Natural killer cell treated with Interleukin-12 subunit alpha and Interleukin-12 subunit beta and Interleukin-15 and Interleukin-18, amount 100 ng/mL, for 72 hours (primary cell): ENCODE measurements around the gene CFAP126. TPM values are rescaled to one million over a fixed set of nuclear protein-coding genes. Genes with fewer than 3 reads are reported as not detected.
"Not testable (repeated sequence)": the region's sequence is repeated elsewhere in the genome, so short reads cannot be mapped to it uniquely, and the experiment has no call there.

Source experiments
- ATAC-seq, 2 donors: fragments of 150-1000 bp; cut with Tn5 transposase in 1 of 2; sonication (Bioruptor Pico), chemical (Tn5 transposase) in 1 of 2; 2 replicates each; pipeline ENCODE4 v1.10.0; 2021
- DNase-seq: peaks from one replicate; pipeline ENCODE4 v3.0.0; 2022; ENCODE audit warnings: low spot score
- H3K27ac Mint-ChIP-seq, 2 donors: 1 replicate in 1 of 2; 2 replicates in 1 of 2; pipeline ENCODE4 v1.8.0; 2022; ENCODE audit warnings: mixed read lengths in 2 of 2, mild to moderate bottlenecking in 1 of 2, moderate library complexity in 1 of 2
- H3K27me3 Mint-ChIP-seq, 2 donors: 1 replicate in 1 of 2; 2 replicates in 1 of 2; pipeline ENCODE4 v1.8.0; 2022; ENCODE audit warnings: mixed read lengths in 2 of 2
- H3K36me3 Mint-ChIP-seq: one replicate; pipeline ENCODE4 v1.8.0; 2022; ENCODE audit warnings: mixed read lengths
- H3K4me1 Mint-ChIP-seq, 2 donors: 1 replicate in 1 of 2; 2 replicates in 1 of 2; pipeline ENCODE4 v1.8.0; 2022; ENCODE audit warnings: low read depth in 2 of 2, mixed read lengths in 2 of 2, mild to moderate bottlenecking in 1 of 2
- H3K4me3 Mint-ChIP-seq: one replicate; pipeline ENCODE4 v1.8.0; 2022; ENCODE audit warnings: mixed read lengths
- H3K9me3 Mint-ChIP-seq: 2 replicates; pipeline ENCODE4 v1.8.0; 2022; ENCODE audit warnings: mixed read lengths
- total RNA-seq, 2 donors: library from RNA; stranded (reverse); gene quantifications; one replicate each; pipeline ENCODE4 v1.2.3, GENCODE V29; 2022

Gene CFAP126
- total RNA-seq, 2 donors from 2014 or later, result not detected

DNA sequence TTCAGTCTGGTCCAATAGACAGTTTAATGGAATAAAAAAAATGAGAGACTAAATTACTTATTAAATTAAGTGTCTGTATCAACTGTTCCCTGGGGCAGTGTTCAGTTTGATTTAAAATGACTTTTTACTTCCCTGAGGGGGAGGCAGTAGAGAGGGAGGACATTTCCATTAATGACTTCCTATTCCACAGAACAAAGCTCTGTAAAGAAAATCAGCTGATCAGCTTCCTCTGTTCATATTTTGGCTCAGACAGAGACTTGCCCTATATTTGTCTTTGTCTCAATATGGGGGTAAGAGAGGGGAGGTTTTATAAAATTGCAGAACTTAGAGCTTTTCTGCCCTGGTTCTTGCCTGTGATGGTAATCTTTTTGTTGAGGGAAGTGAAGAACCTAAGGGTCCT lies 8.4 kb downstream of the CFAP126 start:
- DNase-seq (no peak), ATAC-seq (no peak)
- H3K4me1 Mint-ChIP-seq, result peaks cover 7 to 9% of the 10 kb centered on the region in 2 donors
- H3K4me3 Mint-ChIP-seq, result no peak overlapping the region
- peaks cover 2% of the 10 kb centered on the region for H3K36me3 Mint-ChIP-seq
- no peaks in the 10 kb centered on the region for H3K9me3 Mint-ChIP-seq
- H3K27ac Mint-ChIP-seq, result peak overlapping the region; percentile 30 to 76
- no peaks in the 10 kb centered on the region for H3K27me3 Mint-ChIP-seq

DNA sequence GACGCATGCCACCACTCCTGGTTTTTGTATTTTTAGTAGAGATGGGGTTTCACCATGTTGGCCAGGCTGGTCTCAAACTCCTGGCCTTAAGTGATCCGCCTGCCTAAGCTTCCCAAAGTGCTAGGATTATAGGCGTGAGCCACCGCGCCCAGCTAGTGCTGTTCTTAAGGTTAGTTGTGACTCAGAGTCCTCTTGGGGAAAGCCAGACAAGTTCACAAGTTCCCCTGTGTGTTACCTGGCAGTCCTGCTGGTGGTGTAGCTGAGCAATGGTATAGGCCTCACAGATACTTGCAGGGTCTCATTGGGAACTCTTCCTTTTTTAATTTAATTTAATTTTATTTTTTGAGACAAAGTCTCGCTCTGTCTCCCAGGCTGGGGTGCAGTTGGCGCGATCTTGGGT lies 10.6 kb downstream of the CFAP126 start:
- H3K4me3 Mint-ChIP-seq, result no peak overlapping the region
- no peaks in the 10 kb centered on the region for H3K27me3 Mint-ChIP-seq
- H3K4me1 Mint-ChIP-seq, result peaks cover 7 to 9% of the 10 kb centered on the region in 2 donors
- H3K9me3 Mint-ChIP-seq, result no peaks in the 10 kb centered on the region
- DNase-seq (no peak), ATAC-seq (no peak)
- no peaks in the 10 kb centered on the region for H3K36me3 Mint-ChIP-seq
- no peak overlapping the region for H3K27ac Mint-ChIP-seq

DNA sequence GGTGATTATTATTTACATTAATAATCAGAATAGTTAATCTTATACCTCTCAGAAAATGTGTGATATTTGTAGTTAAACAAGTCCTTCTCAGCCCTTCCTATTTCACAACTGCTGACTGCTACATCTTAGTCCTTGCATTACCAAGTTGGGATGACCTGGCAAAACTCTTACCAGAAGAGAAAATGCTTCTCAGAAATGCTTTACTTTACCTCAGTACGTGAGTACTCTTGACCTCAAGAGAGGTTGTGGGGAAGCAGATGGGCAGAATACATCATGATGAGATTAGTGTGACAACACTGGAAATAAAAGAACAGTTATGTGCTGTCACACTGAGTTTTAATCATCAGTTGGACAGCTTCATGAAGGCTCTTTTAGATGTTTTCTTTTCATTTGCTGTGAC lies 16.2 kb downstream of the CFAP126 start:
- H3K4me3 Mint-ChIP-seq, result peak overlapping the region; percentile 23
- no peaks in the 10 kb centered on the region for H3K27me3 Mint-ChIP-seq
- no peaks in the 10 kb centered on the region for H3K36me3 Mint-ChIP-seq
- DNase-seq, result no peak
- H3K9me3 Mint-ChIP-seq, result no peaks in the 10 kb centered on the region
- H3K27ac Mint-ChIP-seq, result peak overlapping the region; percentile 89 to 93
- peak; percentile 93 to 96 for ATAC-seq
- peaks cover 0 to 12% of the 10 kb centered on the region in 2 donors for H3K4me1 Mint-ChIP-seq

DNA sequence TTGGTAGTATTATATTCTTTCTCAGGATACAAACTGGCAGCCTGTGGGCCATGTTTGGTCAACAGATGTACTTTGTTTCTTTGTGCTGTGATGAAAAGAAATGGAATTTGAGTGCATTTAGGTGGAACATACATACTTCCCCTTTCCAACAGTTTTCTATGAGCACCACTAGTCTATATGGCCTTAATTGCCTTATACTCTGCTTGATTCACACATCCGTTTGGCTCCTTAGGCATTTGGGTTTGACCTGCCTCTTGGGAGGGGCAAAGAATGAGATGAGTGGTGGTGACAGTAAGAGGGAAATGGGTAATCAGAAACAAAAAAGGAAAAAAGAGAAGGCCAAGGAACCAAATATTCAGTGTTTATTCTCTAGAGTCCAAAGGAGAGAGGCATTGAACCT lies 17.0 kb downstream of the CFAP126 start:
- DNase-seq, result no peak
- no peak for ATAC-seq
- Mint-ChIP-seq H3K27ac (peak overlapping the region; percentile 89 to 93), H3K36me3 (no peaks in the 10 kb centered on the region), H3K4me3 (peak overlapping the region; percentile 23), H3K9me3 (no peaks in the 10 kb centered on the region), H3K4me1 (peaks cover 0 to 12% of the 10 kb centered on the region in 2 donors), H3K27me3 (no peaks in the 10 kb centered on the region)

DNA sequence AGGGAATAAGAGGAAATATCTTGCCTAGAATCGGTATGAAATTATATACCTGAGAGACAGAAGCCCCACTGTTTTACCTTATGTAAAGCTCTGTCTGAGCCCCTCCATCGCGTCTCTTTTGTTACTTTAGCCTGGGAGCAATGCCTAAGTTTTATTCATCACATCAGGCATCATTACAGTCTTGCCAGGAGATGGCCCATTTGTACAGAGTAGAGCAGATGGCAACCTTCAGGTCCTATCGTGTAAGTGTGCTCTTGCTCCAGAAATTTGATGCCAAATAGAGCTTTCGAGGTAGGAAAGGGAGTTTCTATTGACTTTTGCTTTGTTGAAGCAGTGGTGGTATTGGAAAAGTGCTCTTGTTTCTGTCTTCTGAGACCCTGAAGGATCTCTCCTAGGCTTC lies 24.9 kb downstream of the CFAP126 start:
- DNase-seq, result no peak
- Mint-ChIP-seq H3K27me3 (no peaks in the 10 kb centered on the region), H3K4me1 (peaks cover 0 to 6% of the 10 kb centered on the region in 2 donors), H3K27ac (no peak overlapping the region), H3K9me3 (no peaks in the 10 kb centered on the region), H3K36me3 (peaks cover 16% of the 10 kb centered on the region), H3K4me3 (no peak overlapping the region)
- no peak for ATAC-seq

DNA sequence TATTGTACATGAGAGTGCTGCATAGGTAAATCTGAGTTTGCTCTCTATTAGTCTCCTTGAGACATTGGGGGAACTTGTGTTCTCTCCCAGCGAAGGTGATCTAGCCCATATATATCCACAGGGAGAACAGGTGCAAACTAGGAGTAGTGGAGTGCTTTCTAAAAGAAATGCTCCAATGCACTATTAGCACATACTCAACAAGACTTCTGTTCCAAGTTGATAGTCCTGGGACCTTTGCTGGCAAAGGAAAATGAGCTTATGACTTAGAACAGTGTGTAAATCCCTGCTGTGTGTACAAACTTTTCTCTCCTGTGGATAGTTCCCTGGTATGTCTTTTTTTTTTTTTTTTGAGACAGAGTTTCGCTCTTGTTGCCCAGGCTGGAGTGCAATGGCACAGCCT lies 25.5 kb downstream of the CFAP126 start:
- Mint-ChIP-seq H3K27me3 (no peaks in the 10 kb centered on the region), H3K4me3 (no peak overlapping the region), H3K27ac (no peak overlapping the region), H3K36me3 (peaks cover 16% of the 10 kb centered on the region), H3K4me1 (peaks cover 0 to 10% of the 10 kb centered on the region in 2 donors), H3K9me3 (no peaks in the 10 kb centered on the region)
- DNase-seq, result no peak
- ATAC-seq, result no peak

DNA sequence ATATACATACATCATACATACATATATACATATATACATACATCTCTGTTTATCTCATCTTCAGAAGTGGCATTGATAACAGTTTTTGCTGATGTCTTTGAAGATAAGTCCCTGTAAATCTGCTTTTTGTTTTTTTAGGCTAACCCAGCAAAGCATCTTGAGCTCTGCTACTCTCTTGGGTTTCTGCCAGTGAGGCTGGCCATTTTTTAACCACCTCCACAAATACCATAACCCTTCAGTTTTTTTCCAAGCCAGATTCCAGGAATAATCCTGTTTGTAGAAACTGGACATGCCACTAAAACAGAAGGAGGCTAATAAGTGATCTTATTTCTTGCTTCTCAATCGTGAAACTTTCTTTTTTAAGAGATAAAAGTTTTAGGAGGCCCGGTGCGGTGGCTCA lies 31.9 kb downstream of the CFAP126 start:
- peaks cover 34% of the 10 kb centered on the region for H3K36me3 Mint-ChIP-seq
- H3K27ac Mint-ChIP-seq, result peak overlapping the region in 1 of 2 donors; percentile 77
- no peak for ATAC-seq

DNA sequence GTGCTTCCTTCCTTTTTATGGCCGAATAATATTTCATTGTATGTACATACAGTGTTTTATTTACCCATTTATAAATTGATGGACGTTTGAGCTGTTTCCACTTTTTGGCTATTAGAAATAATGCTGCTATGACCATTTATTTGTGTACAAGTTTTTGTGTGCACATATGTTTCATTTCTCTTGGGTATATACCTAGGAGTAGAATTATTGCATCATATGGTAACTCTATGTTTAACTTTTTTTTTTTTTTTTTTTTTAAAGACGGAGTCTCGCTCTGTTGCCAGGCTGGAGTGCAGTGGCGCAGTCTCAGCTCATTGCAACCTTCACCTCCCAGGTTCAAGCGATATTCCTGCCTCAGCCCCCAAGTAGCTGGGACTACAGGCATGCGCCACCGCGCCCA lies 34.5 kb downstream of the CFAP126 start:
- no peaks in the 10 kb centered on the region for H3K9me3 Mint-ChIP-seq
- no peak for ATAC-seq
- peaks cover 0 to 9% of the 10 kb centered on the region in 2 donors for H3K4me1 Mint-ChIP-seq
- no peak overlapping the region for H3K27ac Mint-ChIP-seq
- H3K4me3 Mint-ChIP-seq, result no peak overlapping the region
- no peak for DNase-seq
- H3K27me3 Mint-ChIP-seq, result no peaks in the 10 kb centered on the region
- H3K36me3 Mint-ChIP-seq, result peaks cover 37% of the 10 kb centered on the region

More for the DNA sequence above, 31.9 kb downstream of the CFAP126 start:
- H3K9me3 Mint-ChIP-seq, result no peaks in the 10 kb centered on the region
- peaks cover 0 to 9% of the 10 kb centered on the region in 2 donors for H3K4me1 Mint-ChIP-seq
- no peaks in the 10 kb centered on the region for H3K27me3 Mint-ChIP-seq
- no peak overlapping the region for H3K4me3 Mint-ChIP-seq
- DNase-seq, result no peak

DNA sequence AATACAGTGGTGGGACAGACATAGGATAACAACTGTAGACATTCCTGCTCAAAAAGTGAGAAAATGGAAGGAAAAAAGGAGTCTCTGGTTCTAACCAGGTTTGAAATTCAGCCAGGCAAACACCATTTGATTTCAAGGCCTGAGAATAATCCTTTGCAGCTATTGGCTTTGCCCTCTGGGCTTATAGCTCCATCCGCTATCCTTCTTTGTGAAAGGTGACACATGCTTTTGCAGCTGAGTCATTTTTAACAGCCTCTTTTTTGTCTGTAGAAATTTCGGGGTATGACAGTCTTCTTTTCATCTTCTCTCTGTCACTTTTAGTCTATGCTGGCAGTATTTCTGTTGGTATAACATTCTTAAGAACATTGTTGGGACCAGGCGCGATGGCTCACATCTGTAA lies 37.3 kb downstream of the CFAP126 start:
- no peaks in the 10 kb centered on the region for H3K9me3 Mint-ChIP-seq
- no peaks in the 10 kb centered on the region for H3K4me1 Mint-ChIP-seq
- no peaks in the 10 kb centered on the region for H3K27me3 Mint-ChIP-seq
- peaks cover 33% of the 10 kb centered on the region for H3K36me3 Mint-ChIP-seq
- H3K27ac Mint-ChIP-seq, result no peak overlapping the region
- no peak for ATAC-seq
- DNase-seq, result no peak
- no peak overlapping the region for H3K4me3 Mint-ChIP-seq

DNA sequence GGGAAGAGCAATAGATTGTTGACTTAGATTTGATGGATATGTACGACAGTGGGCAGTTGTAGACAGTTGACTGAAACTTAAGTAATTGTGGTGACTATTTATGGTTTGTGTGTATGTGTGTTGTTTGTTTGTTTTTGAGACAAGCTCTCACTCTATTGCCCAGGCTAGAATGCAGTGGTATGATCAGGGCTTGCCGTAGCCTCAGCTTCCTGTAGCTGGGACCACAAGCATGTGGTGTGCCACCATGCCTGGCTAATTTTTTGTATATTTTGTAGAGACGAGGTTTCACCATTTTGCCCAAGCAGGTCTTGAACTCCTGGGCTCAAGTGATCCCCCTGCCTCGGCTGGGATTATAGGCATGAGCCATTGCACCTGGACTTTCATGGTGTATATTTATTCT lies 43.7 kb downstream of the CFAP126 start:
- Mint-ChIP-seq H3K27me3 (no peaks in the 10 kb centered on the region), H3K4me1 (peaks cover 4 to 11% of the 10 kb centered on the region in 2 donors), H3K9me3 (no peaks in the 10 kb centered on the region), H3K4me3 (peak overlapping the region; percentile 14), H3K36me3 (peaks cover 5% of the 10 kb centered on the region), H3K27ac (no peak overlapping the region)
- ATAC-seq (peak in 1 of 2 donors; percentile 78), DNase-seq (no peak)

DNA sequence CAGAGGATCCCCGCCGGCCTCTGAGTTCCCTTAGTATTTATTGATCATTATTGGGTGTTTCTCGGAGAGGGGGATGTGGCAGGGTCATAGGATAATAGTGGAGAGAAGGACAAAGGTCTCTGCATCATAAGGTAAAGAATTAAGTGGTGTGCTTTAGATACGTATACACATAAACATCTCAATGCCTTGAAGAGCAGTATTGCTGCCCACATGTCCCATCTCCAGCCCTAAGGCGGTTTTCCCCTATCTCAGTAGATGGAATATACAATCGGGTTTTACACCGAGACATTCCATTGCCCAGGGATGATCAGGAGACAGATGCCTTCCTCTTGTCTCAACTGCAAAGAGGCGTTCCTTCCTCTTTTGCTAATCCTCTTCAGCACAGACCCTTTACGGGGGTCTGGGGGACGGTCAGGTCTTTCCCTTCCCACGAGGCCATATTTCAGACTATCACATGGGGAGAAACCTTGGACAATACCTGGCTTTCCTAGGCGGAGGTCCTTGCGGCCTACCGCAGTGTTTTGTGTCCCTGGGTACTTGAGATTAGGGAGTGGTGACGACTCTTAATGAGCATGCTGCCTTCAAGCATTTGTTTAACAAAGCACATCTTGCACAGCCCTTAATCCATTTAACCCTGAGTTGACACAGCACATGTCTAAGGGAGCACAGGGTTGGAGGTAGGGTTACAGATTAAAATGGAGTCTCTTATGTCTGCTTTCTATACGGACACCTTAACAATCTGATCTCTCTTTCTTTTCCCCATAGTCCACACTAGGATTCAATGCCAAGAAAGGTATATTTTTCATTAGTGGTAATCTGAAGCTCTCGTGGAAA lies 51.6 kb downstream of the CFAP126 start:
- peak overlapping the region; percentile 96 for H3K4me3 Mint-ChIP-seq

More for the DNA sequence above, 51.6 kb downstream of the CFAP126 start:
- not testable (repeated sequence) for DNase-seq, H3K36me3 Mint-ChIP-seq, ATAC-seq, H3K27me3 Mint-ChIP-seq, H3K9me3 Mint-ChIP-seq
- peaks cover 16 to 23% of the 10 kb centered on the region in 2 donors for H3K4me1 Mint-ChIP-seq
- peak overlapping the region in 1 of 2 donors; percentile 98 for H3K27ac Mint-ChIP-seq

Other genes with a start within 250 kb of the CFAP126 start
- gene PFDN2, start 249.8 kb downstream of the CFAP126 start, total RNA-seq, result 100 to 1,000 TPM in 1 of 2 donors, 10 to 100 TPM in 1; 92.6 to 122 TPM
- 10 to 100 TPM; 29.3 to 37.2 TPM for gene NIT1, start 249.8 kb downstream of the CFAP126 start, total RNA-seq
- gene DEDD, start 235.2 kb downstream of the CFAP126 start, total RNA-seq, result 10 to 100 TPM; 34.9 to 42.5 TPM
- gene UFC1, start 213.9 kb downstream of the CFAP126 start, total RNA-seq, result 100 to 1,000 TPM; 100 to 114 TPM
- gene USP21, start 208.4 kb downstream of the CFAP126 start, total RNA-seq, result 10 to 100 TPM; 21.2 to 29.0 TPM
- gene PPOX, start 201.4 kb downstream of the CFAP126 start, total RNA-seq, result 10 to 100 TPM; 25.7 to 30.3 TPM
- 10 to 100 TPM; 61.7 to 75.0 TPM for gene B4GALT3, start 190.4 kb downstream of the CFAP126 start, total RNA-seq
- under 1 TPM; 0.43 to 0.89 TPM for gene ADAMTS4, start 168.8 kb downstream of the CFAP126 start, total RNA-seq
- gene NDUFS2, start 165.5 kb downstream of the CFAP126 start, total RNA-seq, result 10 to 100 TPM; 86.2 to 87.8 TPM
- gene FCER1G, start 152.6 kb downstream of the CFAP126 start, total RNA-seq, result 100 to 1,000 TPM; 111 to 583 TPM
- gene APOA2, start 144.2 kb downstream of the CFAP126 start, total RNA-seq, result not detected
- gene TOMM40L, start 141.8 kb downstream of the CFAP126 start, total RNA-seq, result 10 to 100 TPM; 25.9 to 27.8 TPM
- not detected for gene NR1I3, start 129.7 kb downstream of the CFAP126 start, total RNA-seq
- under 1 TPM in 1 of 2 donors, not detected in 1; 0.31 TPM for gene PCP4L1, start 109.1 kb downstream of the CFAP126 start, total RNA-seq
- 1 to 10 TPM; 4.4 to 6.6 TPM for gene MPZ, start 57.9 kb downstream of the CFAP126 start, total RNA-seq
- 100 to 1,000 TPM; 127 to 183 TPM for gene SDHC, start 53.5 kb downstream of the CFAP126 start, total RNA-seq
- gene FCGR2A, start 137.6 kb upstream of the CFAP126 start, total RNA-seq, result 1 to 10 TPM in 1 of 2 donors, under 1 TPM in 1; 0.86 to 1.5 TPM
- 1 to 10 TPM; 3.3 to 5.9 TPM for gene HSPA6, start 156.7 kb upstream of the CFAP126 start, total RNA-seq
- gene FCGR3A, start 181.9 kb upstream of the CFAP126 start, total RNA-seq, result 100 to 1,000 TPM in 1 of 2 donors, 10 to 100 TPM in 1; 34.5 to 150 TPM